Calu3 (cell line): ENCODE results near the gene FAM174B. TPM values are rescaled to one million over a fixed set of nuclear protein-coding genes. Genes with fewer than 3 reads are reported as not detected.

Experiments used
- BruUV-seq: library from RNA; stranded (reverse); fragments of 400-500 nt; replicated peaks from 2 replicates; lab custom pipeline; 2021; lab: Mats Ljungman, UMichigan
- CTCF ChIA-PET: fragments of 300-600 bp; sonication (Branson Sonifier 250); formaldehyde crosslinking; loops from one replicate; lab custom pipeline; 2022; ENCODE audit warnings: antibody characterized with exemption; lab: Charles Lee
- DNase-seq: peaks from one replicate; pipeline ENCODE4 v3.0.0; 2022
- H3K27ac Mint-ChIP-seq: one replicate; pipeline ENCODE4 v1.8.0; 2022; ENCODE audit warnings: mixed read lengths; ENCODE audit not compliant: unreplicated experiment
- H3K27me3 Mint-ChIP-seq: one replicate; pipeline ENCODE4 v1.8.0; 2022; ENCODE audit warnings: mixed read lengths; ENCODE audit not compliant: unreplicated experiment
- H3K36me3 Mint-ChIP-seq: one replicate; pipeline ENCODE4 v1.8.0; 2022; ENCODE audit warnings: mild to moderate bottlenecking, moderate library complexity, mixed read lengths; ENCODE audit not compliant: insufficient read depth, unreplicated experiment
- H3K4me1 Mint-ChIP-seq: one replicate; pipeline ENCODE4 v1.8.0; 2022; ENCODE audit warnings: mild to moderate bottlenecking, low read depth, mixed read lengths; ENCODE audit not compliant: unreplicated experiment
- H3K4me3 Mint-ChIP-seq: one replicate; pipeline ENCODE4 v1.8.0; 2022; ENCODE audit warnings: mild to moderate bottlenecking, low read depth, moderate library complexity, mixed read lengths; ENCODE audit not compliant: unreplicated experiment
- H3K9me3 Mint-ChIP-seq: one replicate; pipeline ENCODE4 v1.8.0; 2022; ENCODE audit warnings: low read depth, mixed read lengths; ENCODE audit not compliant: unreplicated experiment
- CTCF ChIP-seq: fragments of 200-600 bp; IDR thresholded peaks from one replicate; pipeline ENCODE4 v1.8.0; 2022; ENCODE audit warnings: antibody characterized with exemption; ENCODE audit not compliant: unreplicated experiment
- intact Hi-C: fragments of 100-400 bp; cut with micrococcal nuclease; formaldehyde crosslinking; loops from one replicate; pipeline ENCODE4 v1.10.0; 2022; ENCODE audit not compliant: unreplicated experiment
- total RNA-seq: library from RNA; stranded (reverse); gene quantifications from 2 replicates; pipeline ENCODE4 v1.2.3, GENCODE V29; 2022

FAM174B gene
- total RNA-seq, 1 experiment from 2014 or later, result 12.4 TPM

GRCh38 chr15:92645051-92645631 lies 10.4 kb downstream of the FAM174B start:
- Mint-ChIP-seq H3K27ac (no peak overlapping the region), H3K9me3 (peaks cover 6% of the 10 kb centered on the region), H3K4me3 (no peak overlapping the region), H3K4me1 (peaks cover 15% of the 10 kb centered on the region), H3K36me3 (no peaks in the 10 kb centered on the region), H3K27me3 (no peaks in the 10 kb centered on the region)
- intact Hi-C loops, result no loop called here
- BruUV-seq, result no TSS peak
- DNase-seq, result no peak
- CTCF ChIA-PET, result interaction anchor here (1.2 to 1.4 kb wide), 2 partner anchors 8 to 123 kb away, joined by 3 read pairs; no protein-coding TSS in a partner anchor
- TF ChIP-seq CTCF, result no peak

GRCh38 chr15:92643849-92644815 lies 11.4 kb downstream of the FAM174B start:
- BruUV-seq, result no TSS peak
- Mint-ChIP-seq H3K27me3 (no peaks in the 10 kb centered on the region), H3K27ac (no peak overlapping the region), H3K4me3 (no peak overlapping the region), H3K36me3 (no peaks in the 10 kb centered on the region), H3K9me3 (peaks cover 6% of the 10 kb centered on the region), H3K4me1 (peaks cover 17% of the 10 kb centered on the region)
- intact Hi-C loops, result no loop called here
- DNase-seq, result no peak
- TF ChIP-seq CTCF, result no peak
- CTCF ChIA-PET, result interaction anchor here (1.2 to 1.4 kb wide), 2 partner anchors 9 to 122 kb away, joined by 3 read pairs; no protein-coding TSS in a partner anchor

- no peaks in the 10 kb centered on the region for H3K36me3 Mint-ChIP-seq
- peak overlapping the region; percentile 47 for H3K4me3 Mint-ChIP-seq
- peaks cover 24% of the 10 kb centered on the region for H3K4me1 Mint-ChIP-seq
- H3K27ac Mint-ChIP-seq, result peak overlapping the region; percentile 20
- BruUV-seq, result no TSS peak
- TF ChIP-seq CTCF, result no peak
- CTCF ChIA-PET, result no interaction called here
- no peak for DNase-seq
- intact Hi-C loops, result no loop called here
- H3K27me3 Mint-ChIP-seq, result no peaks in the 10 kb centered on the region
- peaks cover 3% of the 10 kb centered on the region for H3K9me3 Mint-ChIP-seq
Measured at GRCh38 chr15:92638709-92639365, 16.7 kb downstream of the FAM174B start.

GRCh38 chr15:92638291-92638708 lies 17.3 kb downstream of the FAM174B start:
- intact Hi-C loops, result no loop called here
- peak overlapping the region; percentile 20 for H3K27ac Mint-ChIP-seq
- TF ChIP-seq CTCF, result no peak
- H3K4me3 Mint-ChIP-seq, result peak overlapping the region; percentile 47
- no peaks in the 10 kb centered on the region for H3K27me3 Mint-ChIP-seq
- BruUV-seq, result no TSS peak
- no peaks in the 10 kb centered on the region for H3K36me3 Mint-ChIP-seq
- DNase-seq, result peak; percentile 47
- CTCF ChIA-PET, result no interaction called here
- peaks cover 3% of the 10 kb centered on the region for H3K9me3 Mint-ChIP-seq
- H3K4me1 Mint-ChIP-seq, result peaks cover 24% of the 10 kb centered on the region
